Trophoblast cell (in vitro differentiated cells and primary cell): ENCODE results near the gene HTRA3.
A peak's percentile ranks its signal among the peaks of the same experiment; 100 is the strongest.

Source experiments
- DNase-seq, 2 donors: peaks; one replicate each; pipeline ENCODE4 v3.0.0-alpha.2; 2016
- H2AFZ ChIP-seq: 2 replicates; pipeline ENCODE4 v1.6.1; 2013; ENCODE audit warnings: low read length, moderate library complexity, mild to moderate bottlenecking; ENCODE audit not compliant: insufficient read depth, poor library complexity
- H2AK5ac ChIP-seq: 2 replicates; pipeline ENCODE4 v1.6.1; 2013; ENCODE audit warnings: mild to moderate bottlenecking, low read length
- H2BK120ac ChIP-seq: 2 replicates; pipeline ENCODE4 v1.6.1; 2013; ENCODE audit warnings: low read length, mild to moderate bottlenecking, moderate library complexity; ENCODE audit not compliant: insufficient read depth, poor library complexity
- H2BK12ac ChIP-seq: 2 replicates; pipeline ENCODE4 v1.6.1; 2013; ENCODE audit warnings: mild to moderate bottlenecking, low read length, moderate library complexity
- H2BK5ac ChIP-seq: 2 replicates; pipeline ENCODE4 v1.6.1; 2013; ENCODE audit warnings: low read length, low read depth, moderate library complexity, mild to moderate bottlenecking; ENCODE audit not compliant: poor library complexity
- H3K14ac ChIP-seq: 2 replicates; pipeline ENCODE4 v1.6.1; 2013; ENCODE audit warnings: mild to moderate bottlenecking, low read length
- H3K18ac ChIP-seq: 2 replicates; pipeline ENCODE4 v1.6.1; 2013; ENCODE audit warnings: mild to moderate bottlenecking, low read length
- H3K23ac ChIP-seq: 2 replicates; pipeline ENCODE4 v1.6.1; 2013; ENCODE audit warnings: low read length
- H3K27ac ChIP-seq: 2 replicates; pipeline ENCODE4 v1.5.1; 2013; ENCODE audit warnings: low read depth, mild to moderate bottlenecking, inconsistent platforms, low read length, moderate library complexity
- H3K27me3 ChIP-seq: 2 replicates; pipeline ENCODE4 v1.6.1; 2013; ENCODE audit warnings: inconsistent platforms, mild to moderate bottlenecking, low read length, moderate library complexity; ENCODE audit not compliant: insufficient read depth
- H3K36me3 ChIP-seq, 2 experiments: 1 replicate in 1 of 2; 2 replicates in 1 of 2; pipeline ENCODE4 v1.6.1; 2013; ENCODE audit warnings: low read length in 2 of 2, mild to moderate bottlenecking in 2 of 2, moderate library complexity in 1 of 2; ENCODE audit not compliant: insufficient read depth in 2 of 2, control insufficient read depth in 1 of 2
- H3K4ac ChIP-seq: 2 replicates; pipeline ENCODE4 v1.6.1; 2013; ENCODE audit warnings: low read depth, mild to moderate bottlenecking, low read length, moderate library complexity
- H3K4me1 ChIP-seq, 2 experiments: 1 replicate in 1 of 2; 2 replicates in 1 of 2; pipeline ENCODE4 v1.6.1; 2013; ENCODE audit warnings: low read length in 2 of 2, mild to moderate bottlenecking in 2 of 2, moderate library complexity in 1 of 2; ENCODE audit not compliant: insufficient read depth in 2 of 2, control insufficient read depth in 1 of 2
- H3K4me2 ChIP-seq: 2 replicates; pipeline ENCODE4 v1.6.1; 2013; ENCODE audit warnings: inconsistent platforms, mild to moderate bottlenecking, low read length, moderate library complexity
- H3K4me3 ChIP-seq: 2 replicates; pipeline ENCODE4 v1.5.1; 2013; ENCODE audit warnings: mild to moderate bottlenecking, low read depth, low read length, inconsistent platforms
- H3K79me1 ChIP-seq: one replicate; pipeline ENCODE4 v1.6.1; 2013; ENCODE audit warnings: low read length
- H3K79me2 ChIP-seq: 2 replicates; pipeline ENCODE4 v1.6.1; 2013; ENCODE audit warnings: low read length, mild to moderate bottlenecking; ENCODE audit not compliant: control insufficient read depth, insufficient read depth, poor library complexity
- H3K9ac ChIP-seq: 2 replicates; pipeline ENCODE4 v1.6.1; 2013; ENCODE audit warnings: mild to moderate bottlenecking, low read length
- H3K9me3 ChIP-seq: 2 replicates; pipeline ENCODE4 v1.6.1; 2013; ENCODE audit warnings: low read depth, mild to moderate bottlenecking, control low read depth, inconsistent platforms, low read length; ENCODE audit not compliant: insufficient read depth
- H4K12ac ChIP-seq: 2 replicates; pipeline ENCODE4 v1.6.1; 2013; ENCODE audit warnings: low read depth, mild to moderate bottlenecking, low read length, moderate library complexity
- H4K8ac ChIP-seq: 2 replicates; pipeline ENCODE4 v1.6.1; 2013; ENCODE audit warnings: low read depth, mild to moderate bottlenecking, low read length, moderate library complexity
- H4K91ac ChIP-seq: one replicate; pipeline ENCODE4 v1.6.1; 2013; ENCODE audit warnings: low read depth, mild to moderate bottlenecking, low read length, moderate library complexity
- WGBS: extraction: QIAGEN DNeasy Blood & Tissue Kit; methylation state at CpG from one replicate; pipeline ENCODE4 v1.1.7; 2013; ENCODE audit warnings: missing lambda C conversion rate; ENCODE audit not compliant: insufficient read length, insufficient coverage; ENCODE audit errors: extremely low coverage; 5-methylcytosine and 5-hydroxymethylcytosine counted together

The HTRA3 gene

GRCh38 chr4:8329859-8330761, 60.6 kb downstream of the HTRA3 start:
- no peaks in the 10 kb centered on the region for H3K79me2 ChIP-seq
- H2AK5ac ChIP-seq, result no peak overlapping the region
- no peak overlapping the region for H3K14ac ChIP-seq
- H3K27me3 ChIP-seq, result no peaks in the 10 kb centered on the region
- no CpG with 5 or more reads among the region's 20 CpGs for WGBS
- no peak overlapping the region for H4K12ac ChIP-seq
- no peak overlapping the region for H3K27ac ChIP-seq
- no peak for DNase-seq
- no peak overlapping the region for H2BK12ac ChIP-seq
- no peaks in the 10 kb centered on the region for H3K36me3 ChIP-seq
- H3K9ac ChIP-seq, result no peak overlapping the region
- no peak overlapping the region for H2BK5ac ChIP-seq
- H2BK120ac ChIP-seq, result no peak overlapping the region
- no peak overlapping the region for H3K4me2 ChIP-seq
- H4K91ac ChIP-seq, result no peak overlapping the region
- no peak overlapping the region for H4K8ac ChIP-seq
- H3K18ac ChIP-seq, result no peak overlapping the region
- no peak overlapping the region for H2AFZ ChIP-seq
- peaks cover 0 to 6% of the 10 kb centered on the region in 2 experiments for H3K4me1 ChIP-seq
- no peaks in the 10 kb centered on the region for H3K79me1 ChIP-seq
- H3K23ac ChIP-seq, result no peak overlapping the region
- H3K4me3 ChIP-seq, result no peak overlapping the region
- H3K4ac ChIP-seq, result no peak overlapping the region
- peaks cover 7% of the 10 kb centered on the region for H3K9me3 ChIP-seq

- H3K27ac ChIP-seq, result no peak overlapping the region
- peaks cover 7% of the 10 kb centered on the region for H3K9me3 ChIP-seq
- no peak overlapping the region for H3K4me3 ChIP-seq
- no peak overlapping the region for H4K12ac ChIP-seq
- no peak overlapping the region for H2BK120ac ChIP-seq
- H3K79me2 ChIP-seq, result no peaks in the 10 kb centered on the region
- H2BK5ac ChIP-seq, result no peak overlapping the region
- H4K91ac ChIP-seq, result no peak overlapping the region
- WGBS, result no CpG with 5 or more reads among the region's 15 CpGs
- no peak overlapping the region for H2BK12ac ChIP-seq
- H3K36me3 ChIP-seq, result no peaks in the 10 kb centered on the region
- no peaks in the 10 kb centered on the region for H3K79me1 ChIP-seq
- H3K4me2 ChIP-seq, result no peak overlapping the region
- no peak for DNase-seq
- no peak overlapping the region for H4K8ac ChIP-seq
- no peak overlapping the region for H3K14ac ChIP-seq
- no peak overlapping the region for H3K23ac ChIP-seq
- H3K27me3 ChIP-seq, result no peaks in the 10 kb centered on the region
- H3K9ac ChIP-seq, result no peak overlapping the region
- peaks cover 0 to 6% of the 10 kb centered on the region in 2 experiments for H3K4me1 ChIP-seq
- no peak overlapping the region for H2AFZ ChIP-seq
- H3K4ac ChIP-seq, result no peak overlapping the region
- peak overlapping the region; percentile 13 for H2AK5ac ChIP-seq
- no peak overlapping the region for H3K18ac ChIP-seq
Measured at GRCh38 chr4:8330821-8331574, 61.4 kb downstream of the HTRA3 start.

- Histone ChIP-seq H2AFZ (no peak overlapping the region), H3K79me2 (no peaks in the 10 kb centered on the region), H3K9ac (no peak overlapping the region), H4K12ac (no peak overlapping the region), H3K36me3 (no peaks in the 10 kb centered on the region), H3K18ac (no peak overlapping the region), H3K23ac (no peak overlapping the region), H3K79me1 (no peaks in the 10 kb centered on the region), H2BK5ac (no peak overlapping the region), H3K27ac (no peak overlapping the region), H2BK12ac (no peak overlapping the region), H2AK5ac (no peak overlapping the region), H3K4me3 (no peak overlapping the region), H3K4ac (no peak overlapping the region), H3K27me3 (no peaks in the 10 kb centered on the region), H4K8ac (no peak overlapping the region), H3K4me1 (peaks cover 0 to 6% of the 10 kb centered on the region in 2 experiments), H2BK120ac (no peak overlapping the region), H3K9me3 (peaks cover 7% of the 10 kb centered on the region), H4K91ac (no peak overlapping the region), H3K14ac (no peak overlapping the region), H3K4me2 (no peak overlapping the region)
- no CpG with 5 or more reads among the region's 6 CpGs for WGBS
- no peak for DNase-seq
Measured at GRCh38 chr4:8331575-8331955, 62.0 kb downstream of the HTRA3 start.

GRCh38 chr4:8332038-8332857, 62.7 kb downstream of the HTRA3 start:
- no peak overlapping the region for H4K8ac ChIP-seq
- no peak for DNase-seq
- WGBS, result no CpG with 5 or more reads among the region's 12 CpGs

More at GRCh38 chr4:8332038-8332857, 62.7 kb downstream of the HTRA3 start:
- Histone ChIP-seq H3K79me1 (no peaks in the 10 kb centered on the region), H3K4me1 (peaks cover 0 to 6% of the 10 kb centered on the region in 2 experiments), H3K23ac (no peak overlapping the region), H2BK5ac (no peak overlapping the region), H3K4me2 (no peak overlapping the region), H3K36me3 (no peaks in the 10 kb centered on the region), H3K27me3 (no peaks in the 10 kb centered on the region), H3K14ac (no peak overlapping the region), H3K9ac (no peak overlapping the region), H3K18ac (no peak overlapping the region), H4K91ac (no peak overlapping the region), H3K4ac (no peak overlapping the region), H2BK12ac (no peak overlapping the region), H3K27ac (no peak overlapping the region), H2AK5ac (no peak overlapping the region), H4K12ac (no peak overlapping the region), H3K79me2 (no peaks in the 10 kb centered on the region), H2BK120ac (no peak overlapping the region), H3K4me3 (no peak overlapping the region), H3K9me3 (peaks cover 7% of the 10 kb centered on the region), H2AFZ (no peak overlapping the region)
